PC-3 (cell line): ENCODE data around the gene FRRS1L. TPM values are rescaled to one million over a fixed set of nuclear protein-coding genes. Genes with fewer than 3 reads are reported as not detected.

ENCODE experiments used
- ATAC-seq: fragments of 200-7000 bp; cut with Tn5 transposase; 2 replicates; pipeline ENCODE4 v1.9.1; 2020; ENCODE audit warnings: mild to moderate bottlenecking, moderate library complexity
- BruUV-seq: library from RNA; stranded (reverse); fragments of 400-500 nt; replicated peaks from 2 replicates; lab custom pipeline; 2021; lab: Mats Ljungman, UMichigan
- CTCF ChIA-PET: fragments of 300-600 bp; sonication (Branson Sonifier 250); formaldehyde crosslinking; loops from one replicate; lab custom pipeline; 2022; ENCODE audit warnings: antibody characterized with exemption; lab: Charles Lee
- POLR2A ChIA-PET: fragments of 300-600 bp; sonication (Branson Sonifier 250); formaldehyde crosslinking; loops from one replicate; lab custom pipeline; 2022; ENCODE audit warnings: antibody characterized with exemption; ENCODE audit not compliant: unreplicated experiment; lab: Charles Lee
- DNase-seq: peaks from one replicate; pipeline ENCODE4 v3.0.0-alpha.2; 2015
- H2AFZ ChIP-seq: fragments of 300-600 bp; sonication (generic); 2 replicates; pipeline ENCODE4 v1.6.0; 2016; ENCODE audit warnings: antibody characterized with exemption, low read length
- H3F3A ChIP-seq: fragments of 300-600 bp; sonication (generic); one replicate; pipeline ENCODE4 v1.6.0; 2017; ENCODE audit warnings: antibody characterized with exemption, low read length, control low read depth, mild to moderate bottlenecking; ENCODE audit not compliant: unreplicated experiment
- H3K27ac ChIP-seq: fragments of 300-600 bp; sonication (generic); 2 replicates; pipeline ENCODE4 v1.5.1; 2016; ENCODE audit warnings: mild to moderate bottlenecking, low read length
- H3K27me3 ChIP-seq: fragments of 300-600 bp; sonication (generic); 2 replicates; pipeline ENCODE4 v1.6.1; 2016; ENCODE audit warnings: low read length, mixed read lengths
- H3K36me3 ChIP-seq: fragments of 300-600 bp; sonication (generic); 2 replicates; pipeline ENCODE4 v1.6.1; 2016; ENCODE audit warnings: low read depth, mixed run types, low read length, mixed read lengths
- H3K4me1 ChIP-seq: fragments of 300-600 bp; sonication (generic); 2 replicates; pipeline ENCODE4 v1.5.1; 2016; ENCODE audit warnings: low read length; ENCODE audit not compliant: insufficient read depth
- H3K4me2 ChIP-seq: fragments of 300-600 bp; sonication (generic); 2 replicates; pipeline ENCODE4 v1.6.0; 2016; ENCODE audit warnings: low read length
- H3K4me3 ChIP-seq: fragments of 300-600 bp; sonication (generic); 2 replicates; pipeline ENCODE4 v1.5.1; 2016; ENCODE audit warnings: mild to moderate bottlenecking, low read length, mixed read lengths
- H3K79me2 ChIP-seq: fragments of 300-600 bp; sonication (generic); 2 replicates; pipeline ENCODE4 v1.6.1; 2017; ENCODE audit warnings: low read length, mixed read lengths
- H3K9ac ChIP-seq: fragments of 300-600 bp; sonication (generic); 2 replicates; pipeline ENCODE4 v1.6.0; 2016; ENCODE audit warnings: mild to moderate bottlenecking, low read length
- H3K9me2 ChIP-seq: fragments of 300-600 bp; sonication (generic); replicated peaks from 2 replicates; pipeline ENCODE4 v1.6.1; 2016; ENCODE audit warnings: mixed run types, low read length, mixed read lengths
- H3K9me3 ChIP-seq: fragments of 300-600 bp; sonication (generic); 2 replicates; pipeline ENCODE4 v1.6.1; 2016; ENCODE audit warnings: low read length, mixed read lengths
- H4K20me1 ChIP-seq: fragments of 300-600 bp; sonication (generic); 2 replicates; pipeline ENCODE4 v1.6.1; 2016; ENCODE audit warnings: low read length, mixed read lengths
- CTCF ChIP-seq: fragments of 300-600 bp; sonication (generic); conservative IDR thresholded peaks from 2 replicates; pipeline ENCODE4 v1.5.1; 2017; ENCODE audit warnings: antibody characterized with exemption, low read depth, mild to moderate bottlenecking, low read length
- EZH2 ChIP-seq: fragments of 300-600 bp; sonication (generic); IDR thresholded peaks from one replicate; pipeline ENCODE4 v1.6.1; 2017; ENCODE audit warnings: antibody characterized with exemption, mild to moderate bottlenecking, low read length; ENCODE audit not compliant: unreplicated experiment
- EZH2phosphoT487 ChIP-seq: fragments of 300-600 bp; sonication (generic); IDR thresholded peaks from 2 replicates; pipeline ENCODE4 v1.6.1; 2018; ENCODE audit warnings: mild to moderate bottlenecking, antibody characterized with exemption, low read length, borderline replicate concordance
- intact Hi-C: fragments of 100-400 bp; cut with micrococcal nuclease; formaldehyde crosslinking; loops from 2 replicates; pipeline ENCODE4 v1.9.0; 2023
- total RNA-seq: library from RNA; depleted of rRNA; stranded (reverse); fragments of >200 nt; gene quantifications from 2 replicates; pipeline ENCODE4 v1.2.3, GENCODE V29; 2014

The FRRS1L gene
- total RNA-seq, 1 experiment from 2014 or later, result not detected

GRCh38 chr9:109139851-109140250 lies 27.2 kb downstream of the FRRS1L start:
- Histone ChIP-seq H3K4me3 (no peak overlapping the region), H3K9ac (no peak overlapping the region), H4K20me1 (no peaks in the 10 kb centered on the region), H3K79me2 (no peaks in the 10 kb centered on the region), H3K27me3 (no peaks in the 10 kb centered on the region), H3K4me1 (0 out of 2 replicates have a peak, but pooled peaks cover 5% of the 10 kb centered on the region), H3K9me2 (no peaks in the 10 kb centered on the region), H3F3A (no peaks in the 10 kb centered on the region), H2AFZ (no peak overlapping the region), H3K9me3 (no peaks in the 10 kb centered on the region), H3K36me3 (no peaks in the 10 kb centered on the region), H3K4me2 (no peak overlapping the region), H3K27ac (no peak overlapping the region)
- CTCF ChIA-PET, result no interaction called here
- no peak for DNase-seq
- no TSS peak for BruUV-seq
- ATAC-seq, result no peak
- TF ChIP-seq CTCF (no peak), EZH2phosphoT487 (no peak), EZH2 (no peak)
- POLR2A ChIA-PET, result no interaction called here
- intact Hi-C loops, result no loop called here

GRCh38 chr9:109138421-109138820 lies 28.6 kb downstream of the FRRS1L start:
- BruUV-seq, result no TSS peak
- ChIA-PET CTCF (no interaction called here), POLR2A (no interaction called here)
- H4K20me1 ChIP-seq, result no peaks in the 10 kb centered on the region
- H3F3A ChIP-seq, result no peaks in the 10 kb centered on the region
- H3K4me3 ChIP-seq, result no peak overlapping the region
- no peak overlapping the region for H3K9ac ChIP-seq
- TF ChIP-seq EZH2, result no peak
- TF ChIP-seq EZH2phosphoT487, result no peak
- TF ChIP-seq CTCF, result no peak
- ATAC-seq (no peak), DNase-seq (no peak)
- H3K27me3 ChIP-seq, result no peaks in the 10 kb centered on the region
- no peak overlapping the region for H3K27ac ChIP-seq
- H2AFZ ChIP-seq, result no peak overlapping the region
- H3K9me3 ChIP-seq, result no peaks in the 10 kb centered on the region
- intact Hi-C loops, result no loop called here
- no peaks in the 10 kb centered on the region for H3K36me3 ChIP-seq
- no peaks in the 10 kb centered on the region for H3K9me2 ChIP-seq
- H3K79me2 ChIP-seq, result no peaks in the 10 kb centered on the region
- H3K4me1 ChIP-seq, result no peaks in the 10 kb centered on the region
- no peak overlapping the region for H3K4me2 ChIP-seq

GRCh38 chr9:109134167-109134578 lies 32.9 kb downstream of the FRRS1L start:
- no peak for DNase-seq
- Histone ChIP-seq H3F3A (no peaks in the 10 kb centered on the region), H3K9me2 (no peaks in the 10 kb centered on the region), H3K36me3 (no peaks in the 10 kb centered on the region), H3K27me3 (no peaks in the 10 kb centered on the region), H3K9me3 (no peaks in the 10 kb centered on the region), H3K4me3 (no peak overlapping the region), H3K4me1 (no peaks in the 10 kb centered on the region), H3K4me2 (no peak overlapping the region), H2AFZ (no peak overlapping the region), H3K9ac (no peak overlapping the region), H4K20me1 (no peaks in the 10 kb centered on the region), H3K27ac (no peak overlapping the region), H3K79me2 (no peaks in the 10 kb centered on the region)
- ATAC-seq, result no peak
- CTCF ChIA-PET, result no interaction called here
- TF ChIP-seq EZH2 (no peak), CTCF (no peak), EZH2phosphoT487 (no peak)
- no TSS peak for BruUV-seq
- POLR2A ChIA-PET, result no interaction called here
- intact Hi-C loops, result no loop called here
